GM12801 (cell line): ENCODE data around the gene SASH1.

Source experiments
- CTCF ChIP-seq: IDR thresholded peaks from one replicate; pipeline ENCODE4 v1.5.1; 2011; ENCODE audit warnings: control low read depth; ENCODE audit not compliant: insufficient read length; ENCODE audit errors: extremely low read depth

The SASH1 gene

DNA sequence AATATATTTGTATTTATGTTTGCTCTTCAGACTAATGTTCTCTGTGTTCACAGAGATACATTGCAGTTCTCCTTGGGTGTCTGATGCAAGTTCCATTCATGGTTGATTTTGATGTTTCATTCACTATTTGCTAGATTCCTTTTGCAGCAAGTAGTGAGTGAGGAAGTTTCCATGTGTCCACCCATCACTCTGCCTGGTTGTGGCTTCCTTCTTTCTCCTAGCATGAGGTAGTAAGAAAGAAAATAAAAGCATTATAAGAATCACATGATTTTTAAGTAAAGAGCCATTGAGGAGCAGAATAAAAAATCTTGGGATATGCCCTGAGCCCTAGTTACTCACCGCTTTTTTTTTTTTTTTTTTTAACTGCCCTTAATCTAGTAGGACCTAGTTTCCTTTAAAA lies 8.7 kb downstream of the SASH1 start:
- no peak for TF ChIP-seq CTCF

DNA sequence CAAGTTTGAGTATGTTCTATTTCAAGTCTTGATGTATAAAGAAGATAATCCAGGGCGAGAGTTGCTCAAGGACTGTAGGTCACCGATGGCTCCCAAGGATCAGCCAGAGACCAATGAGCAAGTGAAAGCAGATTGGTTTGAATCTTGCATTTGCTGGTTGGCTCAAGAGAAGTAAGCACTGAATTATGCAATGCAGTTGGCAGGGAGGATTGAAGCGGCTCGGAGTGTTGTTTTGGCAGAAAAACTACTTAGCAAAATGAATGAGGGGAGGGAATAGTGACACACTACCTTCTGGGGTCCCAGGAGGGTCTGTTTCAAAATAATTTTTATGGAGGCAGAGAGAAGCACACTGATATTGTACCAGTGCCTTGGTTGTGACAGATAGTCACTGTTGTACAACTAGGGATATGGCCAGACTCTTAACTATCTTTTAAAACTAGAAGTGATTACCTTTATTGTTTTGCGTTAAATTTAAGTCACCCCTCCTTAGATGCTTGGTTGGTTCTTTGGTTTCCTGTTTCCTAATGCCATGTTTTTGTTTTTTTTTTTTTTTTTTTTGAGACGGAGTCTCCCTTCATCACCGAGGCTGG lies 15.7 kb downstream of the SASH1 start:
- TF ChIP-seq CTCF, result no peak

DNA sequence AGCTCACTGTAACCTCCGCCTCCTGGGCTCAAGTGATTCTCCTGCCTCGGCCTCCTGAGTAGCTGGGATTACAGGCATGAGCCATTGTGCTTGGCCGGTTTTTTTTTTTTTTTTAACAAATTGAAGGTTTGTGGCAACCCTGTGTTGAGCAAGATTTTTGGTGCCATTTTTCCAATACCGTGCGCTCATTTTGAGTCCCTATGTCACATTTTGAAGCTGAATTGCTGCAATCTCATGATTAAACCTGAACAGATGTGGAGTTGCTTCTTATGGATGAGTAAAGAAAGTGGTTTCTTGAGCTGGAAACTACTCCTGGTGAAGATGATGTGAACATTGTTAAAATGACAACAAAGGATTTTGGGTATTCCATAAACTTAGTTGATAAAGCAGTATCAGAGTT lies 16.6 kb downstream of the SASH1 start:
- TF ChIP-seq CTCF, result no peak

GRCh38 chr6:148364056-148364824 lies 21.6 kb downstream of the SASH1 start:
- TF ChIP-seq CTCF, result no peak

DNA sequence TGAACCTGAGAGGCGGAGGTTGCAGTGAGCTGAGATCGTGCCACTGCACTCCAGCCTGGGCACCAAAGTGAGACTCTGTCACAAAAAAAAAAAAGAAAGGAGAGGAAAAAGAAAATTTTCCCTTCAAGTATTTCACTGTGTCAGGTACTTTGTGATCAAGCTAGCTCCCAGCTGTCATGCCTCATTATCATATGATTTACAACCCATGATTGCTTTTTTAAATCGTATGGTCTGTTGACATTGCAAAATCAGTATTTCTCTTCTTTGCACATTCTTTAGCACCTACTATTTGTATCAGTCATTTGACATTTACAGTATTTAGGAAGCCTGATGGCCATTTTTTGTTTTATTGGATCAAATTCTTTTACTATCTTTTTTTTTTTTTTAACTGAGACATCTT lies 22.4 kb downstream of the SASH1 start:
- TF ChIP-seq CTCF, result no peak

DNA sequence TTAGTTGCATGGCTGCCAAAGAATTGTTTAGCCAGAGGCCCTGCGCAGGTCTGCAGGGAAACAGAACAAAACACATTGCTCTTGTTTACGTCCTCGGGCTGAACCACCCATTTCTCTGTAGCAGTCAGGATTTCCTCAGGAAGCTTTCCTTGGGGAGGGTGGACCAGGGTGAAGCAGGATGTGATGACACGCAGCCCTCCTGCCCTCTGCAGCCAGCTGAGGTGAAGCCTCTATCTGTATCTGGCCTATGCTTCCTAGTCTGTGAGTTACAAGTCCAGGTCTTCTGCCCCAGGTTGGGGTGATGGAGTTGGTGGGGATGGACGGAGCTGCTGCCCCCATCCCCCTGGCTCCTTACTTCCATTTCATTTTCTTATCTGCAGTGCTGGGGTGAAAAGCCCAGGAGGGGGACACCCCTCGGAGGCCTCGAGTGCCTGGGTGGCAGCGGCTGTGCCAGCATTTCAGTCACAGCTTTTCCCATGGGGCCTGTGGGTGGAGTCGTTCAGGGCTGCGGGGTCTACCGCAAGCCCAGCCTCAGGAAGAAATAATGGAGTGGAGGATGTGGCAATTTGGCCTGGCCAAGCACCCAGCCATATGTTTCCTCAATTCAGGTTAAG lies 24.9 kb downstream of the SASH1 start:
- no peak for TF ChIP-seq CTCF

- no peak for TF ChIP-seq CTCF
Observed at GRCh38 chr6:148370176-148370575, 27.5 kb downstream of the SASH1 start.
